Urinary bladder (tissue), 2 donors: Measurements from ENCODE around the gene KIRREL3. TPM values are rescaled to one million over a fixed set of nuclear protein-coding genes. Genes with fewer than 3 reads are reported as not detected.

Experiments used
- polyA plus RNA-seq: library from polyadenylated mRNA; stranded (reverse); fragments of 200-250 nt; gene quantifications from one replicate; pipeline ENCODE4 v1.2.3, GENCODE V29; 2013
- small RNA-seq: library from RNA; depleted of rRNA; stranded (forward); fragments of <200 nt; gene quantifications from one replicate; pipeline ENCODE3, GENCODE V24; 2014
- total RNA-seq: library from RNA; depleted of rRNA; stranded (reverse); fragments of >200 nt; gene quantifications from one replicate; pipeline ENCODE4 v1.2.3, GENCODE V29; 2014
- donor health status: healthy.

KIRREL3 gene
- total and polyA plus RNA-seq, 2 donors: 0.80 to 1.0 TPM

Small RNAs within 50 kb of the gene (small RNA-seq; reads per million reads assigned to genes)
- gene AP001318.3 (not detected), gene MIR3167 (not detected)
